Spleen (tissue), 11 donors: ENCODE measurements around the gene RYR3. TPM values are rescaled to one million over a fixed set of nuclear protein-coding genes. Genes with fewer than 3 reads are reported as not detected.

Source experiments
- DNase-seq: peaks from one replicate; pipeline ENCODE4 v3.0.0-alpha.2; 2020
- H3K27ac ChIP-seq, 8 donors: fragments of 200-600 bp; sonication (generic) in 7 of 8; 1 replicate in 4 of 8; 2 replicates in 4 of 8; pipeline versions ENCODE4 v1.5.0 to v1.8.0; 2016 to 2021; ENCODE audit warnings: inconsistent platforms in 4 of 8, mild to moderate bottlenecking in 4 of 8, moderate library complexity in 1 of 8
- H3K27me3 ChIP-seq, 7 donors: fragments of 200-600 bp; sonication (generic) in 6 of 7; replicated peaks in 1 of 7; 1 replicate in 4 of 7; 2 replicates in 3 of 7; pipeline versions ENCODE4 v1.5.0 to v1.8.0; 2016 to 2021; ENCODE audit warnings: inconsistent platforms in 3 of 7, mild to moderate bottlenecking in 1 of 7
- H3K36me3 ChIP-seq, 6 donors: fragments of 200-600 bp; sonication (generic) in 5 of 6; 1 replicate in 4 of 6; 2 replicates in 2 of 6; pipeline versions ENCODE4 v1.5.0 to v1.8.0; 2016 to 2021; ENCODE audit warnings: inconsistent platforms in 2 of 6
- H3K4me1 ChIP-seq, 6 donors: fragments of 200-600 bp; sonication (generic) in 5 of 6; 1 replicate in 3 of 6; 2 replicates in 3 of 6; pipeline versions ENCODE4 v1.5.0 to v1.8.0; 2016 to 2021; ENCODE audit warnings: inconsistent platforms in 3 of 6
- H3K4me3 ChIP-seq, 8 donors: fragments of 200-600 bp; sonication (generic) in 7 of 8; 1 replicate in 4 of 8; 2 replicates in 4 of 8; pipeline versions ENCODE4 v1.5.0 to v1.8.0; 2016 to 2021; ENCODE audit warnings: inconsistent platforms in 4 of 8, mild to moderate bottlenecking in 4 of 8, moderate library complexity in 2 of 8
- H3K9me3 ChIP-seq, 8 donors: fragments of 200-600 bp; sonication (generic) in 7 of 8; 1 replicate in 4 of 8; 2 replicates in 4 of 8; pipeline versions ENCODE4 v1.5.0 to v1.8.0; 2016 to 2021; ENCODE audit warnings: inconsistent platforms in 4 of 8
- POLR2A ChIP-seq, 3 donors: fragments of 450-650 bp; IDR thresholded peaks; one replicate each; pipeline ENCODE4 v1.5.1; 2017; ENCODE audit warnings: antibody characterized with exemption in 3 of 3, mild to moderate bottlenecking in 1 of 3
- POLR2AphosphoS5 ChIP-seq, 3 donors: sonication (generic); formaldehyde crosslinking; IDR thresholded peaks; one replicate each; pipeline ENCODE4 v1.5.1; 2017; ENCODE audit warnings: antibody characterized with exemption in 3 of 3
- WGBS, 5 donors: extraction: QIAGEN DNeasy Blood & Tissue Kit in 3 of 5; methylation state at CpG; one replicate each; pipeline versions ENCODE4 v1.1.5 to v1.1.7; 2013 to 2018; 5-methylcytosine and 5-hydroxymethylcytosine counted together
- intact Hi-C: fragments of 100-400 bp; cut with DNase I; formaldehyde crosslinking; loops from one replicate; pipeline ENCODE4 v1.15.0; 2023; ENCODE audit warnings: low total_unique reads
- polyA plus RNA-seq, 3 donors: library from polyadenylated mRNA; stranded (reverse); fragments of 200-250 nt; gene quantifications; one replicate each; pipeline ENCODE4 v1.2.1, GENCODE V29; 2013
- total RNA-seq, 7 donors: library from RNA; depleted of rRNA in 3 of 7; stranded (reverse); fragments of >200 nt in 3 of 7; fragmentation: NEBNext Ultra II Directional in 4 of 7; extraction: Animal tissue kit (Norgen Biotek cat#: 25700) in 4 of 7; gene quantifications; one replicate each; pipeline versions ENCODE4 v1.1.0 to v1.2.1, GENCODE V29; 2016 to 2021
- TF ChIP-seq, protein P1 (sequence below), 11 experiments: fragments of 200-600 bp in 7 of 11; fragments of 450-650 bp in 4 of 11; sonication (generic) in 4 of 11; IDR thresholded peaks in 8 of 11; conservative IDR thresholded peaks in 3 of 11; 1 replicate in 7 of 11; 2 replicates in 4 of 11; pipeline versions ENCODE4 v1.4.0 to v1.8.0; 2016 to 2021; ENCODE audit warnings: antibody characterized with exemption in 11 of 11, inconsistent platforms in 4 of 11, mild to moderate bottlenecking in 1 of 11
- donor health status: healthy with polysubstance abuse.
- donor health status: DM: no; HTN: no; CAD: no; lungs with moderate emphysema.
- donor health status: DM: no; HTN: no; CAD: no.
- donor health status: Bipolar disorder and iron deficiency.
- donor health status: healthy.
- donor health status: DM: no; HTN: no; CAD: no.
- donor health status: DM: yes; HTN: yes; CAD: no.

The RYR3 gene
- total and polyA plus RNA-seq, 10 donors = 0.11 to 5.9 (median 1.3) TPM

GRCh38 chr15:33639456-33639855 lies 328.7 kb downstream of the RYR3 start:
- Histone ChIP-seq H3K27ac (no peak overlapping the region), H3K27me3 (no peaks in the 10 kb centered on the region), H3K4me1 (peaks cover 0 to 6% (median 0%) of the 10 kb centered on the region in 6 donors), H3K9me3 (no peaks in the 10 kb centered on the region), H3K36me3 (no peaks in the 10 kb centered on the region), H3K4me3 (no peak overlapping the region)
- WGBS, 5 donors = 76 to 90% (median 83%) methylated on average over 4 of the region's 4 CpGs
- DNase-seq = no peak
- intact Hi-C loops = no loop called here
- TF ChIP-seq, protein P1, sequence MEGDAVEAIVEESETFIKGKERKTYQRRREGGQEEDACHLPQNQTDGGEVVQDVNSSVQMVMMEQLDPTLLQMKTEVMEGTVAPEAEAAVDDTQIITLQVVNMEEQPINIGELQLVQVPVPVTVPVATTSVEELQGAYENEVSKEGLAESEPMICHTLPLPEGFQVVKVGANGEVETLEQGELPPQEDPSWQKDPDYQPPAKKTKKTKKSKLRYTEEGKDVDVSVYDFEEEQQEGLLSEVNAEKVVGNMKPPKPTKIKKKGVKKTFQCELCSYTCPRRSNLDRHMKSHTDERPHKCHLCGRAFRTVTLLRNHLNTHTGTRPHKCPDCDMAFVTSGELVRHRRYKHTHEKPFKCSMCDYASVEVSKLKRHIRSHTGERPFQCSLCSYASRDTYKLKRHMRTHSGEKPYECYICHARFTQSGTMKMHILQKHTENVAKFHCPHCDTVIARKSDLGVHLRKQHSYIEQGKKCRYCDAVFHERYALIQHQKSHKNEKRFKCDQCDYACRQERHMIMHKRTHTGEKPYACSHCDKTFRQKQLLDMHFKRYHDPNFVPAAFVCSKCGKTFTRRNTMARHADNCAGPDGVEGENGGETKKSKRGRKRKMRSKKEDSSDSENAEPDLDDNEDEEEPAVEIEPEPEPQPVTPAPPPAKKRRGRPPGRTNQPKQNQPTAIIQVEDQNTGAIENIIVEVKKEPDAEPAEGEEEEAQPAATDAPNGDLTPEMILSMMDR (IDR thresholded peaks at IDR 0.05 in 8 of 11, conservative IDR thresholded peaks at IDR 0.05 in 3 of 11) = no peak
- no peak for TF ChIP-seq POLR2AphosphoS5 (IDR thresholded peaks at IDR 0.05)
- TF ChIP-seq POLR2A (IDR thresholded peaks at IDR 0.05) = no peak

GRCh38 chr15:33639978-33640377 lies 329.2 kb downstream of the RYR3 start:
- Histone ChIP-seq H3K36me3 (no peaks in the 10 kb centered on the region), H3K27me3 (no peaks in the 10 kb centered on the region), H3K9me3 (no peaks in the 10 kb centered on the region), H3K4me3 (no peak overlapping the region), H3K4me1 (peaks cover 0 to 6% (median 0%) of the 10 kb centered on the region in 6 donors), H3K27ac (no peak overlapping the region)
- no peak for TF ChIP-seq POLR2A (IDR thresholded peaks at IDR 0.05)
- TF ChIP-seq POLR2AphosphoS5 (IDR thresholded peaks at IDR 0.05) = no peak
- TF ChIP-seq, protein P1 (IDR thresholded peaks at IDR 0.05 in 8 of 11, conservative IDR thresholded peaks at IDR 0.05 in 3 of 11) = no peak
- WGBS, 5 donors = 5 to 15% (median 14%) methylated on average over 6 of the region's 6 CpGs
- no peak for DNase-seq
- intact Hi-C loops = no loop called here

DNA sequence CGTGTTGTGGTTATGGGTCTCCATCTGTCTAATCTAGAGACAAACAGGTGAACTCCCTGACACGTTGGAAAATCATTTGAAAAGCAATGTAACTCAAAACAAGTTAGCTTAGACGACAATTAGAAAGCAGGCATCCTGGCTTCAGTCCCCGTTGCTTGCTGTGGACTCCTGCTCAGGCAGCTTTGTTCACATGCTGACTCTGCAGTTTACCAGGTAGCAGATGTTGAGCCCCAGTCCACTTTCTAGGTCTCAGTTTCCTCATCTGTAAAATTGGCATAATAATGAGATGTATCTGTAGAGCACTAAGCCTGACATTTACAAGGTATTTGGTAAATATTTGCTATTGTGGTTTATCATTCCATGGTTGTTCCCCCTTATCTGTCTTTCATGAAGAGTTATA lies 330.3 kb downstream of the RYR3 start:
- no peak overlapping the region for H3K27ac ChIP-seq
- no peaks in the 10 kb centered on the region for H3K9me3 ChIP-seq
- no peak for DNase-seq
- no peaks in the 10 kb centered on the region for H3K36me3 ChIP-seq
- WGBS, 5 donors = 67 to 84% (median 75%) methylated on average over 4 of the region's 4 CpGs
- H3K4me1 ChIP-seq = peaks cover 0 to 6% (median 0%) of the 10 kb centered on the region in 6 donors
- H3K27me3 ChIP-seq = no peaks in the 10 kb centered on the region
- TF ChIP-seq POLR2AphosphoS5 (IDR thresholded peaks at IDR 0.05) = no peak
- TF ChIP-seq, protein P1 (IDR thresholded peaks at IDR 0.05 in 8 of 11, conservative IDR thresholded peaks at IDR 0.05 in 3 of 11) = no peak
- TF ChIP-seq POLR2A (IDR thresholded peaks at IDR 0.05) = no peak
- H3K4me3 ChIP-seq = no peak overlapping the region
- intact Hi-C loops = no loop called here

DNA sequence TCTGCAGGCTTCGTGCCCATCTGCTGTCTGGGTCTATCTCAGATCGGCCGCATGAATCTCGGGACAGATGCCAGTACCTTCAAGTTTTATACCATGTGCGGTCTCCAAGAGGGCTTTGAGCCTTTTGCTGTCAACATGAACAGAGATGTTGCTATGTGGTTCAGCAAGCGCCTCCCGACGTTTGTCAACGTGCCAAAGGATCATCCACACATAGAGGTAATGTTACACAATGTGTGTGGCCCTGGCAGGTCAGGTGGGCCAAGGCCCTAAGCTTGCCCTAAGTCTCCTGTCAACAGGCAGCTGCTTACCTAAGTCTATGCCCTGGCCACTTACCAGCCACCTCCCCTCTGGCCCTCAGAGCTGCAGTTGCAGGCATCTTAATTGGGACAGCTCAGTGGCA lies 333.5 kb downstream of the RYR3 start:
- H3K27ac ChIP-seq = no peak overlapping the region
- intact Hi-C loops = no loop called here
- H3K9me3 ChIP-seq = no peaks in the 10 kb centered on the region
- TF ChIP-seq, protein P1 (IDR thresholded peaks at IDR 0.05 in 8 of 11, conservative IDR thresholded peaks at IDR 0.05 in 3 of 11) = no peak
- no peak for TF ChIP-seq POLR2A (IDR thresholded peaks at IDR 0.05)
- TF ChIP-seq POLR2AphosphoS5 (IDR thresholded peaks at IDR 0.05) = no peak
- no peaks in the 10 kb centered on the region for H3K36me3 ChIP-seq
- DNase-seq = no peak
- WGBS, 5 donors = 90 to 96% (median 91%) methylated on average over 9 of the region's 9 CpGs
- peaks cover 0 to 6% (median 0%) of the 10 kb centered on the region in 6 donors for H3K4me1 ChIP-seq
- H3K4me3 ChIP-seq = no peak overlapping the region
- peaks cover 0 to 10% (median 0%) of the 10 kb centered on the region in 7 donors for H3K27me3 ChIP-seq
